GM23248 (cell line): ENCODE data around the gene CCNH. TPM values are rescaled to one million over a fixed set of nuclear protein-coding genes. Genes with fewer than 3 reads are reported as not detected.

ENCODE experiments used
- DNase-seq: peaks from one replicate; pipeline ENCODE4 v3.0.0-alpha.2; 2015
- H2AFZ ChIP-seq: fragments of 200-600 bp; sonication (generic); 2 replicates; pipeline ENCODE4 v1.6.1; 2016; ENCODE audit warnings: antibody characterized with exemption
- H3F3A ChIP-seq: fragments of 200-600 bp; sonication (generic); 2 replicates; pipeline ENCODE4 v1.6.1; 2016; ENCODE audit warnings: mild to moderate bottlenecking, antibody characterized with exemption, mixed run types; ENCODE audit not compliant: insufficient read depth
- H3K27ac ChIP-seq: fragments of 200-600 bp; sonication (generic); 2 replicates; pipeline ENCODE4 v1.5.1; 2016; ENCODE audit warnings: mild to moderate bottlenecking
- H3K27me3 ChIP-seq: fragments of 200-600 bp; sonication (generic); replicated peaks from 2 replicates; pipeline ENCODE4 v1.6.1; 2016; ENCODE audit warnings: mild to moderate bottlenecking; ENCODE audit not compliant: insufficient read depth
- H3K36me3 ChIP-seq: fragments of 200-600 bp; sonication (generic); 2 replicates; pipeline ENCODE4 v1.6.1; 2016; ENCODE audit warnings: low read depth, mild to moderate bottlenecking
- H3K4me1 ChIP-seq: fragments of 200-600 bp; sonication (generic); 2 replicates; pipeline ENCODE4 v1.6.1; 2016; ENCODE audit warnings: mild to moderate bottlenecking; ENCODE audit not compliant: insufficient read depth
- H3K4me2 ChIP-seq: fragments of 200-600 bp; sonication (generic); one replicate; pipeline ENCODE4 v1.6.1; 2016; ENCODE audit warnings: mild to moderate bottlenecking; ENCODE audit not compliant: unreplicated experiment
- H3K4me3 ChIP-seq: fragments of 200-600 bp; sonication (generic); 2 replicates; pipeline ENCODE4 v1.5.1; 2016; ENCODE audit warnings: mild to moderate bottlenecking
- H3K79me2 ChIP-seq: fragments of 200-600 bp; sonication (generic); 2 replicates; pipeline ENCODE4 v1.6.1; 2016; ENCODE audit warnings: mild to moderate bottlenecking; ENCODE audit not compliant: insufficient read depth
- H3K9ac ChIP-seq: fragments of 200-600 bp; sonication (generic); 2 replicates; pipeline ENCODE4 v1.6.1; 2016; ENCODE audit warnings: mild to moderate bottlenecking
- H3K9me2 ChIP-seq: fragments of 200-600 bp; sonication (generic); 2 replicates; pipeline ENCODE4 v1.6.1; 2016; ENCODE audit warnings: mixed run types, mild to moderate bottlenecking, moderate library complexity; ENCODE audit not compliant: insufficient read depth
- H3K9me3 ChIP-seq: fragments of 200-600 bp; sonication (generic); one replicate; pipeline ENCODE4 v1.6.1; 2017; ENCODE audit warnings: low read depth
- H4K20me1 ChIP-seq: fragments of 200-600 bp; sonication (generic); 2 replicates; pipeline ENCODE4 v1.6.0; 2016; ENCODE audit not compliant: insufficient read depth
- EZH2 ChIP-seq: fragments of 200-600 bp; sonication (generic); IDR thresholded peaks from 2 replicates; pipeline ENCODE4 v1.6.1; 2018; ENCODE audit warnings: antibody characterized with exemption, mild to moderate bottlenecking; ENCODE audit not compliant: insufficient read depth, poor library complexity, severe bottlenecking
- EZH2phosphoT487 ChIP-seq: fragments of 200-600 bp; sonication (generic); IDR thresholded peaks from 2 replicates; pipeline ENCODE4 v1.6.1; 2018; ENCODE audit warnings: antibody characterized with exemption, moderate library complexity, mild to moderate bottlenecking, low read depth; ENCODE audit not compliant: insufficient read depth
- WGBS, 2 experiments: methylation state at CpG; one replicate each; pipeline ENCODE4 v1.1.6; 2015 to 2017; ENCODE audit warnings: low lambda C conversion rate in 2 of 2, low coverage in 1 of 2; ENCODE audit errors: missing lambda C conversion rate in 2 of 2; 5-methylcytosine and 5-hydroxymethylcytosine counted together
- in situ Hi-C: fragments of 300-500 bp; cut with MboI; formaldehyde crosslinking; loops from 2 replicates; pipeline ENCODE4 v1.15.0; 2020
- polyA plus RNA-seq: library from polyadenylated mRNA; unstranded; fragments of >200 nt; fragmentation: Nextera tagmentation; extraction: Ambion mirVana; gene quantifications from 2 replicates; pipeline ENCODE4 v1.2.1, GENCODE V29; 2016
- total RNA-seq: library from RNA; depleted of rRNA; stranded (reverse); fragments of >200 nt; shearing (Covaris generic); gene quantifications from 2 replicates; pipeline ENCODE4 v1.2.3, GENCODE V29; 2014

The CCNH gene
- total and polyA plus RNA-seq, 2 experiments from 2014 or later, result 60.2 to 69.7 TPM

- H3K79me2 ChIP-seq, result no peaks in the 10 kb centered on the region
- in situ Hi-C loops, result no loop called here
- H3K4me3 ChIP-seq, result no peak overlapping the region
- no peaks in the 10 kb centered on the region for H3K36me3 ChIP-seq
- no peak overlapping the region for H2AFZ ChIP-seq
- H3K27ac ChIP-seq, result no peak overlapping the region
- no peak for DNase-seq
- H3K4me2 ChIP-seq, result no peak overlapping the region
- H3K4me1 ChIP-seq, result no peaks in the 10 kb centered on the region
- H3K9me2 ChIP-seq, result peaks cover 3% of the 10 kb centered on the region; the same call in 1 of the 2 replicates
- TF ChIP-seq EZH2 (no peak), EZH2phosphoT487 (no peak)
- no peak overlapping the region for H3K9ac ChIP-seq
- H4K20me1 ChIP-seq, result no peaks in the 10 kb centered on the region
- H3K9me3 ChIP-seq, result no peaks in the 10 kb centered on the region
- no peaks in the 10 kb centered on the region for H3F3A ChIP-seq
- no peaks in the 10 kb centered on the region for H3K27me3 ChIP-seq
Observed at GRCh38 chr5:87421307-87421706, 8.6 kb upstream of the CCNH start.

GRCh38 chr5:87418506-87418905 is 5.8 kb upstream of the CCNH start:
- Histone ChIP-seq H3F3A (no peaks in the 10 kb centered on the region), H3K4me2 (no peak overlapping the region), H3K36me3 (no peaks in the 10 kb centered on the region), H3K79me2 (no peaks in the 10 kb centered on the region), H3K27ac (no peak overlapping the region), H3K9me3 (no peaks in the 10 kb centered on the region), H3K9me2 (peaks cover 3% of the 10 kb centered on the region; the same call in 1 of the 2 replicates), H3K4me1 (no peaks in the 10 kb centered on the region), H3K4me3 (no peak overlapping the region), H3K27me3 (no peaks in the 10 kb centered on the region), H4K20me1 (no peaks in the 10 kb centered on the region), H3K9ac (no peak overlapping the region), H2AFZ (no peak overlapping the region)
- in situ Hi-C loops, result no loop called here
- TF ChIP-seq EZH2 (no peak), EZH2phosphoT487 (no peak)
- no peak for DNase-seq

- peaks cover 21% of the 10 kb centered on the region for H3F3A ChIP-seq
- H3K9me2 ChIP-seq, result no peaks in the 10 kb centered on the region
- peak overlapping the region; percentile 91 for H3K4me2 ChIP-seq
- peak overlapping the region; percentile 98 for H3K4me3 ChIP-seq
- no peaks in the 10 kb centered on the region for H3K27me3 ChIP-seq
- peak overlapping the region; percentile 99 for H3K9ac ChIP-seq
- H2AFZ ChIP-seq, result peak overlapping the region; percentile 99
- H3K36me3 ChIP-seq, result peaks cover 23% of the 10 kb centered on the region
- H3K27ac ChIP-seq, result peak overlapping the region; percentile 96
- DNase-seq, result peak; percentile 43
- TF ChIP-seq EZH2phosphoT487 (no peak), EZH2 (no peak)
- peaks cover 25% of the 10 kb centered on the region for H3K4me1 ChIP-seq
- H3K9me3 ChIP-seq, result no peaks in the 10 kb centered on the region
- WGBS, 2 experiments, result 14 to 17% methylated on average over 3 of the region's 3 CpGs
- H4K20me1 ChIP-seq, result no peaks in the 10 kb centered on the region
- H3K79me2 ChIP-seq, result peaks cover 36% of the 10 kb centered on the region
- in situ Hi-C loops, result no loop called here
Observed at GRCh38 chr5:87413343-87413645, 564 bp upstream of the CCNH start.

- Histone ChIP-seq H3K27ac (peak overlapping the region; percentile 96), H3K36me3 (peaks cover 33% of the 10 kb centered on the region), H3K4me3 (peak overlapping the region; percentile 98), H3K9me2 (no peaks in the 10 kb centered on the region), H4K20me1 (no peaks in the 10 kb centered on the region), H2AFZ (peak overlapping the region; percentile 99), H3K79me2 (peaks cover 39% of the 10 kb centered on the region), H3K27me3 (no peaks in the 10 kb centered on the region), H3F3A (peaks cover 21% of the 10 kb centered on the region), H3K4me1 (peaks cover 25% of the 10 kb centered on the region), H3K4me2 (peak overlapping the region; percentile 97), H3K9ac (peak overlapping the region; percentile 99), H3K9me3 (no peaks in the 10 kb centered on the region)
- in situ Hi-C loops, result no loop called here
- 1 to 3% methylated on average over 29 of the region's 29 CpGs for WGBS, 2 experiments
- no peak for TF ChIP-seq EZH2
- TF ChIP-seq EZH2phosphoT487, result no peak
- DNase-seq, result peak; percentile 61
Observed at GRCh38 chr5:87411973-87412629, 629 bp downstream of the CCNH start.

- H3K27ac ChIP-seq, result peak overlapping the region; percentile 96
- DNase-seq, result peak; percentile 48
- peaks cover 21% of the 10 kb centered on the region for H3F3A ChIP-seq
- in situ Hi-C loops, result no loop called here
- H3K36me3 ChIP-seq, result peaks cover 34% of the 10 kb centered on the region
- no peaks in the 10 kb centered on the region for H3K27me3 ChIP-seq
- 1 to 2% methylated on average over 5 of the region's 5 CpGs for WGBS, 2 experiments
- H3K79me2 ChIP-seq, result peaks cover 45% of the 10 kb centered on the region
- H3K4me2 ChIP-seq, result peak overlapping the region; percentile 97
- no peaks in the 10 kb centered on the region for H3K9me3 ChIP-seq
- peak overlapping the region; percentile 99 for H3K9ac ChIP-seq
- H2AFZ ChIP-seq, result peak overlapping the region; percentile 99
- no peaks in the 10 kb centered on the region for H4K20me1 ChIP-seq
- peak overlapping the region; percentile 98 for H3K4me3 ChIP-seq
- H3K9me2 ChIP-seq, result no peaks in the 10 kb centered on the region
- peaks cover 25% of the 10 kb centered on the region for H3K4me1 ChIP-seq
- TF ChIP-seq EZH2 (no peak), EZH2phosphoT487 (no peak)
Observed at GRCh38 chr5:87411586-87411972, 1.2 kb downstream of the CCNH start.
